Superior temporal gyrus (tissue), 1 donor: Measurements from ENCODE around the gene BFSP1.

Source experiments
- DNase-seq: peaks from one replicate; pipeline ENCODE4 v3.0.0-alpha.2; 2016; ENCODE audit errors: extremely low spot score

Gene BFSP1

GRCh38 chr20:17520583-17520982, 10.6 kb downstream of the BFSP1 start:
- no peak for DNase-seq

GRCh38 chr20:17519606-17520285, 11.4 kb downstream of the BFSP1 start:
- no peak for DNase-seq

DNA sequence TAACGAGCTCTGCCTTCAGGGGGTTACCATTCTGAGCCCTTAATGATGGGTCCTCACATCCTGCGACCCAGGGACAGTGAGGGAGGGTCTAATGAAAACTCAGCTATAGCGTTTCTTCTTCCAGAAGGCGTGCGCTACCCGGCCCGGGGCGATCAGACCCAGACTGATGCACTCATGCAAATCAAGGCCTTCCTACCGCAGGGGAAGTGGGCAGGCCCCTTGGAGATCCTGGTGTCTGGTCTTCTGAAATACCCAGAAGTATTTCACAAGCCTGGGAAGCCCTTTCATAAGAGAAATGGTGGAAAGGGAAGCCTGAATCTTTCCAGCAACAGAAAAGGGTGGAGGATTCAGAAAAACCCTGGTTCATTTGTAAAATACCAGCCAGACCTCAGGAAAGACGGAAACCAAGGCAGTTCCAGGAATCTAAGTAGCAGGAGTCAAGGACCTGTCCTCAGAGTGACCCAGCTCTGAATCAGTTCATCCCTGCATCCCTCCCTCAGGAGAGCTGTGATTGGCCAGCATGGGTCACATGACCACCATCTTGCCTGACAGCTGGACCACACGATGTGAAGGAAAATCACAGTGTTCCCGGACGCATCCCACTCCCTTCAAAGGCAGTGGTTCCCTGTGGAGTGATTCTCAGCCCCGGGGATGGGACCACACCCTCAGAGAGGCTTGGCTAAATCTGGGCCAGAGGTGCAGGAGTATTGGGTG, 12.7 kb downstream of the BFSP1 start:
- DNase-seq: no peak

- no peak for DNase-seq
These were observed 16.1 kb downstream of the BFSP1 start for GRCh38 chr20:17515053-17515452.

DNA sequence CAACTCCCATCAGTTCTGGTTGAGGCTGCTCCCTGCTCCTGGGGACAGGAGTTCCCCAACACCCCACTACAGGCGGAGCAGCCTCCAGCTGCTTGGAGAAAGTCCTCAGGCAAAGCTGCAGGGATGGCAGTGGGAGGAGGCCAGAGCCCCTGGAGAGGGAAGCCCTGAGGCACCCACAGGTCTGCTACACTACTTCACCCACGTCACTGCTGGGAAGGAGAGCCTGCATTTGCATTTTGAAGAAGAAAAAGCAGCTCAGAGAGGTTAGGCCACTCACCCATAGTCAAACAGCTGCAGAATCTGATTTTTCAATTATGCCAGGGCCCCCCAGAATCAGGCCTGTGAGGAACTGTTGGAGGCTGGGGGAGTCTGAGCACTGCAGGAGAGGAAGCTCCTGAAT, 17.2 kb downstream of the BFSP1 start:
- DNase-seq: no peak

- no peak for DNase-seq
These were observed 19.8 kb downstream of the BFSP1 start for GRCh38 chr20:17511401-17511800.

GRCh38 chr20:17510548-17510947, 20.6 kb downstream of the BFSP1 start:
- DNase-seq: no peak

DNA sequence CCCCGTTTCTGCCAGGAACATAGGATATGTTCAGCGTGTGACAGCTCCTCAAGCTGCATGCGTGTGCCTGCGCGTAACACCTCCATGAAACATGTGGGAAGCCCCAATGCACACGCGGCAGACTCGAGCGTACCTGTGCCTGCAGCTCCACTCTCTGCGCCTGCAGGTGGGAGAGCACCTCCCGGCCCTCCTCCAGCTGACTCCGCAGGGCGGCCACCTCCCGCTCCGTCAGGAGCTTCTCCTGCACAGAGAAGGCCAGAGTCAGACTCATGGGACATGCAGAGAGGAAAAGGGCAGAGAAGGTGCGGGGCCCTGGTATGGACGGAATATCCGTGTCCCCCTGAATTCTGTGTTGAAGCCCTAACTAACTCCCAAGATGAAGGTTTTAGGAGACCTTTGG, 22.4 kb downstream of the BFSP1 start:
- no peak for DNase-seq

DNA sequence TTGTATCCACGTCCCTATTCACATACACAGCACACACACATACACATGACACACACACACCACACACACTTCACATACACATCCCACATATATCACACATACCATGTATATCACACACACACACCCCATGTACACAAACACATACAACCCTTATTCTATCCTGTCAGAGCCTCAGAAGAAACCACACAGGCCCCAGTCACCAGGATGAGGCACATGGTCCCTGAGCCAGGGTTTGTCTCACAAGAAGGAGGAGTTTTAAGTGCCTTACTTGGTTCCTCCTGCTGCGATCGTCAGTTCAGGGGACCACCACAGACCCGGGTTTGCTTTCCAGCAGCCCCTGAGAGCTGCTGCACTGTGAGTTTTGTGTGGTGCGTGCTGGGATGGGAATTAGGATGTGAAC, 23.6 kb downstream of the BFSP1 start:
- DNase-seq: no peak

- DNase-seq: no peak
These were observed 24.1 kb downstream of the BFSP1 start for GRCh38 chr20:17507032-17507431.

- no peak for DNase-seq
These were observed 25.3 kb downstream of the BFSP1 start for GRCh38 chr20:17505636-17506517.

DNA sequence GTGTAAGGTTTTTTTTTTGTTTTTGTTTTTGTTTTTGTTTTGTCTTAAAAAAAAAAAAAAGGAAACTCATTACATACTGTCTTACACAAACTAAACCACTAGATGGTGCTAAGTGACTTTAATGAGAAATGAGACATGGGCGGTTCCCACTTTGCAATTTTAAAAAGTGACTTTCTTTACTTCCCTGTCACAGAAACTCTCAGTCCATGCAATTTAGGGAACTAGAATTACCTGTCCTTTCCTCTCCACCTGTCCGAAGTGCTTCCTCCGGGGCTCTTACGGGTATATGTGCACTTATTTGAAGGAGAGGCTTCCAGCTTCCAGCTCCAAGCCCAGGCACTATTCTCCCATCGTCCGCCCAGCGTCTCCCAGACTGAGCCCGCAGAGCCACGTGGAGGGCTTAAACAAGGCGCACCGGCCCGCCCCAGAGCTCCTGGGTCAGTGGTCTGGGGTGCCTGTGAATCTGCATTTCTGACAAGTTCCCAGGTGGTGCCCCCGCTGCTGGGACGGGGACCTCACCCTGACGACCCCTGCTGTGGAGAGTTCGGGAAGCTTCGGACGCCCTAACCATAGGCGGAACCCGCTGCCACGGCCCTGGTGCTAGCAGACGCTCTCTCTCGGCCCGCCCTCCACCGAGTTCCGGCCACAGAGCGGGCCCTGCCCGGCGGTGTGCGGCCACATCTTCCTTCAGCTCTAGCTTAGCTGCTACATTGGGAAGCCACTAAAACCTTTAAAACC, 26.1 kb downstream of the BFSP1 start:
- DNase-seq: peak; percentile 86

DNA sequence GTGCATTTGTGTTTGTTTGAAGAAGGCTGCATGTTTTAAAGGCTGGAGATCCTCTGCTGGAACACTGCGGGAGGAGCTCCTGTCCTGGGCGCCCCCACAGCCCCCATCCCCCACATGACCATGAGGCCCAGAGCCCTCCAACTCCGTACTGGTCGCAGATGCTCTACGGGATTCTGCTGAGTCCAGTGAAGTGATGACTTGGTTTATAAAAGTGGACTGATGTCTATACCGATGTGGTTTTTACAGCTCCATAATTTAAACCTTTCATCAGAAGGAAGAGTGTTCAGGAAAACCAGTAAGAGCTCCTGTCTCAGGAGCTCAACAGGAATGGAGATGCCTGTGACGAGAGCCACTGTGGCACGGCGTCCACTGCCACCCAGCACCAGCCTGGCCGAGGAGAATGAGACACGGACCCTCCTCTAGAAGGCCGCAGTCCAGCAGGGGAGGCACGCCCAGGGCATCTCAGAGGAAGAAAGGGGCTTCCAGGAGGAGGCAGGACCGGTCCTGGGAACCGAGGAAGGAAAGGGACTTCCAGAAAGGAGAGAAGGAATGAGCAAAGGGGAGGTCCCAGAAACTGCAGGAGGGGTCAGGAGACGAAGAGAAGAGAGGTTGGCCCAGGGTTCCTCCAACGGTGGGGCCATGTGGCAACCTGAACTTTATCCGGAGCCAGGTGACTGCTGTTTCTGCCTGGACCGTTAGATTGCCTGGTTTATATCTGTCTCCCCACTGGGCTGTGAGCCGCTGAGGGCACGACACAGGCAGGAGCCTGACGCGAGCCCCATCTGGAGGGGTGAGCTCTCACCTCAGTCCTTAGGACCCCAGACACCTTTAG, 26.9 kb downstream of the BFSP1 start:
- no peak for DNase-seq

DNA sequence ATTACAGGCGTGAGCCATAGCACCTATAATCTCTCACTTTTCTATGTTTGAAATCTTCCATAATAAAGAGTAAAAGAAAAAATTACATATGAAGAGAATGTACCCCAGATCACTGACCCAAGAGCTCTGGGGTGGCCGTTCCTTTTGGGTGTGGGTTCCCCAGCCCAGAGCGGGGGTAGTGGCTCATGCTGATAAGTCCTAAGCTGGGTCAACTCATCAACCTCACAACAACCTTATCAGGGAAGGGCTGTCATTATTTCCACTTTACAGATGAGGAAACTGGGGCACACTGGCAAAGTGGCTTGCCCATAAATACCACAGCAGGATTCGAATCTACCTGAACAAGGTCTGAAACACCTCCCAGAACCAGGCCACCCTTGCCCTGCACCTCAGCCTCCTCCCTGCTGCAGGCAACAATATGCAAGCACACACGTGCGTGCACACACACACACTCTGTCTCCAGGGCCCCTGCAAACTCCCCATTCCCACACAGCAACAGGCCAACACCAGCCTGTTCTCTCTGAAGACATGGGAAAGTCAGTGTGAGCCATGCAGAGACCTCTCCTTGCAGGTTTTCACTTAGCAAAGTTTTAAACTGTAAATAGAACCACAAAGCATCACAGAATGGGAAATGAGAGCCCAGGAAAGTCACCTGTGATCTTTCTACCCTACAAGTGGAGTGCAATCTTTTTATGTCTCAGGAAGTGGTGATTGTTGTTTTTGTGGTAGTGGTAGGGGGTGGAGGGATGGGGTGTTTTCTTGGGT, 27.7 kb downstream of the BFSP1 start:
- no peak for DNase-seq

- no peak for DNase-seq
These were observed 29.1 kb downstream of the BFSP1 start for GRCh38 chr20:17502105-17502504.

GRCh38 chr20:17501701-17502100, 29.5 kb downstream of the BFSP1 start:
- DNase-seq: no peak

DNA sequence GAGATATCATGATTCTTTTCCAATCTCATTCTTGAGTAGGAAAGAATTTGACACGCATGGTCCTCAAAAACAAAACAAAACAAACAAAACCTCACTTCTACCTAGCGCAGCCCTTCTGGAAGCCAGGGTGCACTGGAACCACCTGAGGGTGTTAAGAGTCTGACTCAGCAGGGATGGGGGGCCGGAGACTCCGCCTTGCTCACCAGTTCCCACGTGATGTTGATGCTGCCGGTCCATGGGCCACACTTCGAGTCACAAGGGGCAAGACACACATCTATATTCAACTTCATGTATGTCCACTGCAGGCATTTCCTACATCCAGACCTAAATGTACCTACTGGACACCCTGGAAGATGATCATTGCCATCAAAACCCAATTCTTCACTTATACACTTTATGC, 30.4 kb downstream of the BFSP1 start:
- DNase-seq: no peak

- DNase-seq: no peak
These were observed 30.9 kb downstream of the BFSP1 start for GRCh38 chr20:17500271-17500670.

DNA sequence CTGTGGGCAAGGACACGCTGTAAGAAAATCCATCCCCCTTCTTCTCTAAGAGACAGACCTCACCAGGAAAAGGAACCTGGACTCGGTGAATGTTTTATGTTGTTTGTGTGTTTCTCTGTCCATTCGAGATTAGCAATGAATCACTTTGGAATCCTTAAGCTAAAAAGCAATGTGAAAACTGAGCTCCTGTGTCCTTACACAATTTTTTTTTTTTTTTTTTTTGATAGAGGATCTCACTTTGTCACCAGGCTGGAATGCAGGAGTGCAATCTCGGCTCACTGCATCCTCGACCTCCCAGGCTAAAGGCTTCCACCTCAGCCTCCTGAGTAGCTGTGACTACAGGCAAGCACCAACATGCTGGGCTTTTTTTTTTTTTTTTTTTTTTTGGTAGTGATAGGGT, 32.1 kb downstream of the BFSP1 start:
- DNase-seq: no peak

DNA sequence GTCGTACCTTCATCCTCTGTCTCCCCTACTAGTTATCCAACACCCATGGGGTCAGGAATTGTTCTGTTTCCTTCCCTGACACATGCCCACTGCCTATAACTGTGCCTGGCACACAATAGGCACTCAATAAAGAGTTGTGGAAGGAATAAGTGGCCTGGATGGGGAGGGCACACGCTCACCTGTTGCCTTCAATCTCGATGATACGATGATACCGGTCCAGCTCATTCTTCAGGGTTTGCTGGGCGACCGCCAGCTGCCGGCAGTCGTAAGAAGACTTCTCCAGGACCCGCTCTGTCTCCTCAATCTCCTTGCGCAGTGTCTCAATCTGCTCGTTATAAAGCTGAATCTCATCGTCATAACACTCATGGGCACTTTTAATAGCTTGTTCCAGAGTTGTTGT, 32.5 kb downstream of the BFSP1 start:
- no peak for DNase-seq
